ENCODE results near the gene STAP2.
"Not testable (repeated sequence)": the region's sequence is repeated elsewhere in the genome, so short reads cannot be mapped to it uniquely, and the experiment has no call there.

STAP2 gene

DNA sequence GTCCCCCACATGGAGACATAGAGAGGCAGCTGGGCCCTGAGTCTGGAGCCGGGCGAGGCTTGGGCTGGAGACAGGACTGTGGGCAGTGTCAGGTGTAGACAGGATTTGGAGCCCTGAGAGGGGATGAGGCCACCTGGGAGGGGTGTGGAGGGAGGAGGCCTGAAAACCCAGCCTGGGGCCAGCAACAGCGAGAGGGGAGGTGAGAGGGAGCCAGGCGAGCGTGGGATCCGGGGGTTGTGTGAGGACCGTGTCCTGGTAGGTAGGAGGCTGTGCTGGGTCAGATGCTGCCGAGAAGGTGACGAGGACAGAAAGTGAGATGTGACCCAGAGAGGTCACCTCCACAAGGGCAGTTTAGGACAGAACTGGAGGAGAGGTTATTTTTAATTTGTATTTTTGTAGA is 12.1 kb upstream of the STAP2 start:
- Histone ChIP-seq H3K27me3 (ENCODE audit: control insufficient read depth, insufficient read depth, low read length) (no peaks in the 10 kb centered on the region), H3K9ac (ENCODE audit: low read length) (no peak overlapping the region), H3K4me1 (ENCODE audit: control insufficient read depth, insufficient read depth, low read length) (no peaks in the 10 kb centered on the region), H3K9me3 (ENCODE audit: control insufficient read depth, insufficient read depth, low read depth, low read length) (no peaks in the 10 kb centered on the region), H3K36me3 (ENCODE audit: control insufficient read depth, insufficient read depth, low read length) (peaks cover 32% of the 10 kb centered on the region), H3K4me3 (ENCODE audit: low read depth, low read length) (no peak overlapping the region), H3K27ac (ENCODE audit: low read depth, low read length) (no peak overlapping the region)

GRCh38 chr19:4350111-4350510 is 11.5 kb upstream of the STAP2 start:
- H3K9ac ChIP-seq (ENCODE audit: low read length), result no peak overlapping the region
- H3K36me3 ChIP-seq (ENCODE audit: control insufficient read depth, insufficient read depth, low read length), result peaks cover 37% of the 10 kb centered on the region
- H3K9me3 ChIP-seq (ENCODE audit: control insufficient read depth, insufficient read depth, low read depth, low read length), result no peaks in the 10 kb centered on the region
- no peak overlapping the region for H3K27ac ChIP-seq (ENCODE audit: low read depth, low read length)
- no peak overlapping the region for H3K4me3 ChIP-seq (ENCODE audit: low read depth, low read length)
- no peaks in the 10 kb centered on the region for H3K27me3 ChIP-seq (ENCODE audit: control insufficient read depth, insufficient read depth, low read length)
- H3K4me1 ChIP-seq (ENCODE audit: control insufficient read depth, insufficient read depth, low read length), result no peaks in the 10 kb centered on the region

DNA sequence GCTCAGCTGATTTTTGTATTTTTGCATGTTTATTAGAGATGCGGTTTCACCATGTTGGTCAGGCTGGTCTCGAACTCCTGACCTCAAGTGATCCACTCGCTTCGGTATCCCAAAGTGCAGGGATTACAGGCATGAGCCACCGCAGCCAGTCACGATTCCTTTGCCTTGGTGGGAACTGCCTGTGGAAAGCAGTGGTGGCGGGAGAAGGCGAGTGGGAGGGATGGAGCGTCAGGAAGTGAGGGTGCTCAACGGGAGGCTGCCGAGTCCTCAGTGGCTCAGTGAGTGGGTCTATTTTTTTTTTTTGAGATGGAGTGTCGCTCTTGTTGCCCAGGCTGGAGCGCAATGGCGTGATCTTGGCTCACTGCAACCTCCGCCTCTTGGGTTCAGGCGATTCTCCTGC is 10.6 kb upstream of the STAP2 start:
- not testable (repeated sequence) for H3K9me3 ChIP-seq (ENCODE audit: control insufficient read depth, insufficient read depth, low read depth, low read length); H3K27me3 ChIP-seq (ENCODE audit: control insufficient read depth, insufficient read depth, low read length); H3K4me3 ChIP-seq (ENCODE audit: low read depth, low read length); H3K9ac ChIP-seq (ENCODE audit: low read length); H3K27ac ChIP-seq (ENCODE audit: low read depth, low read length); H3K4me1 ChIP-seq (ENCODE audit: control insufficient read depth, insufficient read depth, low read length)
- peaks cover 31% of the 10 kb centered on the region for H3K36me3 ChIP-seq (ENCODE audit: control insufficient read depth, insufficient read depth, low read length)

GRCh38 chr19:4347521-4347920 is 8.9 kb upstream of the STAP2 start:
- Histone ChIP-seq H3K4me1 (ENCODE audit: control insufficient read depth, insufficient read depth, low read length) (0 out of 2 replicates have a peak, but pooled peaks cover 4% of the 10 kb centered on the region), H3K27ac (ENCODE audit: low read depth, low read length) (no peak overlapping the region), H3K4me3 (ENCODE audit: low read depth, low read length) (no peak overlapping the region), H3K9me3 (ENCODE audit: control insufficient read depth, insufficient read depth, low read depth, low read length) (no peaks in the 10 kb centered on the region), H3K9ac (ENCODE audit: low read length) (no peak overlapping the region), H3K27me3 (ENCODE audit: control insufficient read depth, insufficient read depth, low read length) (no peaks in the 10 kb centered on the region), H3K36me3 (ENCODE audit: control insufficient read depth, insufficient read depth, low read length) (peaks cover 26% of the 10 kb centered on the region)

GRCh38 chr19:4346020-4346383 is 7.4 kb upstream of the STAP2 start:
- Histone ChIP-seq H3K9ac (ENCODE audit: low read length) (no peak overlapping the region), H3K4me3 (ENCODE audit: low read depth, low read length) (no peak overlapping the region), H3K27ac (ENCODE audit: low read depth, low read length) (no peak overlapping the region), H3K9me3 (ENCODE audit: control insufficient read depth, insufficient read depth, low read depth, low read length) (no peaks in the 10 kb centered on the region), H3K4me1 (ENCODE audit: control insufficient read depth, insufficient read depth, low read length) (peaks cover 4% of the 10 kb centered on the region; the same call in 1 of the 2 replicates), H3K36me3 (ENCODE audit: control insufficient read depth, insufficient read depth, low read length) (peaks cover 26% of the 10 kb centered on the region), H3K27me3 (ENCODE audit: control insufficient read depth, insufficient read depth, low read length) (no peaks in the 10 kb centered on the region)

DNA sequence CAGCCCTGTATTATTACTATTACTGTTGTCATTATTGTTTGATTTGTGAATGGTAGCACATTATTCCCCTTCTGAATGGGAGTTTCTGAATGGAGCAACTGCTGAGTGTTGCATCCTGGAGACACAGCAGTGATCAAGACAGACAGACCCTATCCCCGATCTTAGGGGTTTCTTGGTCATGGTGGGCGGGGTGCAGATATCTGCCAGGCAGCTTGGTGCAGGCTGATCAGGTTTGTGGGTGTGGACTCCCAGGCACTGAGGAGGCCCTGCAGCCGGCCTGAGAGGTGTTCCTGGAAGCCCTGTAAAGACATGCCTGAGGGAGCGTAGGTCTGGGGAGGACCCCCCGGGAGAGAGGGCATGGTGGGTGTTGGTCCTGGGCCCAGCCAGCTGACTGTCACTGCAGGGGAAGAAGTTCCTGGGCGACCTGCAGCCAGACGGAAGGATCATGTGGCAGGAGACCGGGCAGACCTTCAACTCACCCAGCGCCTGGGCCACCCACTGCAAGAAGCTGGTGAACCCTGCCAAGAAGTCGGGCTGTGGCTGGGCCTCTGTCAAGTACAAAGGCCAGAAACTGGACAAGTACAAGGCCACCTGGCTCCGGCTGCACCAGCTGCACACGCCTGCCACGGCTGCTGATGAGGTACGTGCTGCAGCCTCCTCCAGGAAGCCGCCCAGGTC is 6.9 kb upstream of the STAP2 start:
- Histone ChIP-seq H3K4me3 (ENCODE audit: low read depth, low read length) (no peak overlapping the region), H3K27ac (ENCODE audit: low read depth, low read length) (no peak overlapping the region), H3K9ac (ENCODE audit: low read length) (no peak overlapping the region), H3K4me1 (ENCODE audit: control insufficient read depth, insufficient read depth, low read length) (peaks cover 4% of the 10 kb centered on the region; the same call in 1 of the 2 replicates), H3K9me3 (ENCODE audit: control insufficient read depth, insufficient read depth, low read depth, low read length) (no peaks in the 10 kb centered on the region), H3K27me3 (ENCODE audit: control insufficient read depth, insufficient read depth, low read length) (no peaks in the 10 kb centered on the region), H3K36me3 (ENCODE audit: control insufficient read depth, insufficient read depth, low read length) (peaks cover 22% of the 10 kb centered on the region)

- Histone ChIP-seq H3K36me3 (ENCODE audit: control insufficient read depth, insufficient read depth, low read length) (peaks cover 14% of the 10 kb centered on the region), H3K9me3 (ENCODE audit: control insufficient read depth, insufficient read depth, low read depth, low read length) (no peaks in the 10 kb centered on the region), H3K9ac (ENCODE audit: low read length) (peak within 1 kb of the TSS; percentile 84), H3K27me3 (ENCODE audit: control insufficient read depth, insufficient read depth, low read length) (no peaks in the 10 kb centered on the region), H3K4me1 (ENCODE audit: control insufficient read depth, insufficient read depth, low read length) (peaks cover 5% of the 10 kb centered on the region; the same call in 1 of the 2 replicates), H3K4me3 (ENCODE audit: low read depth, low read length) (peak within 1 kb of the TSS; percentile 85), H3K27ac (ENCODE audit: low read depth, low read length) (peak within 1 kb of the TSS; percentile 86)
Observed at GRCh38 chr19:4343370-4344307, 5.0 kb upstream of the STAP2 start, which contains the start of gene MPND. TSS of gene MPND (plus strand) at chr19:4343562. CDS start at chr19:4343594, 32 bp downstream.

- peak overlapping the region; percentile 86 for H3K27ac ChIP-seq (ENCODE audit: low read depth, low read length)
- peaks cover 12% of the 10 kb centered on the region for H3K4me1 ChIP-seq (ENCODE audit: control insufficient read depth, insufficient read depth, low read length)
- H3K9me3 ChIP-seq (ENCODE audit: control insufficient read depth, insufficient read depth, low read depth, low read length), result no peaks in the 10 kb centered on the region
- peak overlapping the region; percentile 84 for H3K9ac ChIP-seq (ENCODE audit: low read length)
- no peaks in the 10 kb centered on the region for H3K27me3 ChIP-seq (ENCODE audit: control insufficient read depth, insufficient read depth, low read length)
- H3K4me3 ChIP-seq (ENCODE audit: low read depth, low read length), result peak overlapping the region; percentile 85
- H3K36me3 ChIP-seq (ENCODE audit: control insufficient read depth, insufficient read depth, low read length), result peaks cover 14% of the 10 kb centered on the region
Observed at GRCh38 chr19:4342615-4343369, 4.2 kb upstream of the STAP2 start.

- H3K27ac ChIP-seq (ENCODE audit: low read depth, low read length), result peak overlapping the region; percentile 86
- no peaks in the 10 kb centered on the region for H3K9me3 ChIP-seq (ENCODE audit: control insufficient read depth, insufficient read depth, low read depth, low read length)
- H3K36me3 ChIP-seq (ENCODE audit: control insufficient read depth, insufficient read depth, low read length), result peaks cover 10% of the 10 kb centered on the region
- no peaks in the 10 kb centered on the region for H3K27me3 ChIP-seq (ENCODE audit: control insufficient read depth, insufficient read depth, low read length)
- H3K4me1 ChIP-seq (ENCODE audit: control insufficient read depth, insufficient read depth, low read length), result peaks cover 13% of the 10 kb centered on the region
- peak overlapping the region; percentile 78 for H3K4me3 ChIP-seq (ENCODE audit: low read depth, low read length)
- peak overlapping the region; percentile 84 for H3K9ac ChIP-seq (ENCODE audit: low read length)
Observed at GRCh38 chr19:4342314-4342614, 3.6 kb upstream of the STAP2 start.

GRCh38 chr19:4337906-4338440 is 654 bp downstream of the STAP2 start:
- Histone ChIP-seq H3K4me1 (ENCODE audit: control insufficient read depth, insufficient read depth, low read length) (peaks cover 9% of the 10 kb centered on the region), H3K27me3 (ENCODE audit: control insufficient read depth, insufficient read depth, low read length) (no peaks in the 10 kb centered on the region), H3K9ac (ENCODE audit: low read length) (peak overlapping the region; percentile 6), H3K4me3 (ENCODE audit: low read depth, low read length) (peak overlapping the region; percentile 51), H3K9me3 (ENCODE audit: control insufficient read depth, insufficient read depth, low read depth, low read length) (no peaks in the 10 kb centered on the region), H3K36me3 (ENCODE audit: control insufficient read depth, insufficient read depth, low read length) (peaks cover 13% of the 10 kb centered on the region), H3K27ac (ENCODE audit: low read depth, low read length) (no peak overlapping the region)
